K562 (cell line): Measurements from ENCODE around the gene CDHR1. TPM values are rescaled to one million over a fixed set of nuclear protein-coding genes. Genes with fewer than 3 reads are reported as not detected.

Source experiments
- REST ChIP-seq, 2 experiments: fragments of 450-650 bp; formaldehyde crosslinking in 1 of 2; IDR thresholded peaks; 2 replicates each; pipeline versions ENCODE4 v1.4.0 to v1.6.1; 2014 to 2020; ENCODE audit warnings: mild to moderate bottlenecking in 2 of 2, borderline replicate concordance in 1 of 2, low read depth in 1 of 2
- polyA plus RNA-seq, 8 experiments: library from polyadenylated mRNA; depleted of rRNA in 4 of 8; stranded (reverse) in 5 of 8; unstranded in 3 of 8; fragments of >200 nt; fragmentation: Nextera tagmentation in 2 of 8; fragmentation: Illumina TruSeq in 1 of 8; extraction: Ambion mirVana in 2 of 8; extraction: Trizol in 1 of 8; gene quantifications; 2 replicates each; pipeline versions ENCODE4 v1.2.1 to v1.2.3, GENCODE V29; 2011 to 2014; ENCODE audit warnings: inconsistent platforms in 1 of 8, missing spikeins in 1 of 8
- total RNA-seq, 7 experiments: library from RNA; depleted of rRNA in 6 of 7; stranded (reverse); fragments of >200 nt in 6 of 7; fragmentation: Illumina TruSeq in 2 of 7; extraction: Trizol in 2 of 7; gene quantifications; 2 replicates each; pipeline versions ENCODE4 v1.2.1 to v1.2.3, GENCODE V29; 2011 to 2021; ENCODE audit warnings: low replicate concordance in 1 of 7

The CDHR1 gene
- total and polyA plus RNA-seq, 9 of the 15 experiments (the other 6 are each of a cell fraction or from before 2014, with no cell fraction given) = 0.03 to 0.99 (median 0.20) TPM

- TF ChIP-seq REST (IDR thresholded peaks at IDR 0.05; ENCODE audit: borderline replicate concordance) (peak; percentile 21; the same call in 1 of the 2 replicates), REST (CRISPR knock-in tag; IDR thresholded peaks at IDR 0.05; ENCODE audit: low read depth) (no peak)
Observed at GRCh38 chr10:84204122-84204521, 9.8 kb downstream of the CDHR1 start (continued).
